H9 (cell line): ENCODE results near the gene ISX. TPM values are rescaled to one million over a fixed set of nuclear protein-coding genes. Genes with fewer than 3 reads are reported as not detected.

Source experiments
- DNase-seq: peaks from one replicate; pipeline ENCODE4 v3.0.0-alpha.2; 2017
- H2AFZ ChIP-seq: one replicate; pipeline ENCODE4 v1.6.1; 2013; ENCODE audit warnings: mild to moderate bottlenecking, low read length, control low read depth, moderate library complexity
- H2AK5ac ChIP-seq: 2 replicates; pipeline ENCODE4 v1.6.1; 2013; ENCODE audit warnings: low read length, control low read depth, mixed read lengths; ENCODE audit not compliant: insufficient read length
- H2BK120ac ChIP-seq: one replicate; pipeline ENCODE4 v1.6.1; 2013; ENCODE audit warnings: low read depth, mild to moderate bottlenecking, low read length, control low read depth, inconsistent platforms; ENCODE audit not compliant: poor library complexity, severe bottlenecking
- H2BK12ac ChIP-seq: 2 replicates; pipeline ENCODE4 v1.6.1; 2013; ENCODE audit warnings: low read length, control low read depth, mixed read lengths, low read depth; ENCODE audit not compliant: insufficient read length
- H2BK15ac ChIP-seq: 2 replicates; pipeline ENCODE4 v1.6.1; 2013; ENCODE audit warnings: low read depth, low read length, control low read depth
- H2BK20ac ChIP-seq: one replicate; pipeline ENCODE4 v1.6.1; 2013; ENCODE audit warnings: low read depth, mild to moderate bottlenecking, low read length, control low read depth, inconsistent platforms; ENCODE audit not compliant: poor library complexity, severe bottlenecking
- H2BK5ac ChIP-seq: 2 replicates; pipeline ENCODE4 v1.6.1; 2013; ENCODE audit warnings: low read length, control low read depth, mixed read lengths; ENCODE audit not compliant: insufficient read length
- H3K14ac ChIP-seq: 2 replicates; pipeline ENCODE4 v1.6.1; 2013; ENCODE audit warnings: low read length, control low read depth; ENCODE audit not compliant: insufficient read depth
- H3K18ac ChIP-seq: 2 replicates; pipeline ENCODE4 v1.6.1; 2013; ENCODE audit warnings: low read depth, mild to moderate bottlenecking, mixed read lengths, low read length, control low read depth; ENCODE audit not compliant: insufficient read length
- H3K23ac ChIP-seq: 2 replicates; pipeline ENCODE4 v1.6.1; 2013; ENCODE audit warnings: low read length, control low read depth, mixed read lengths, low read depth; ENCODE audit not compliant: insufficient read length
- H3K23me2 ChIP-seq: 2 replicates; pipeline ENCODE4 v1.6.1; 2013; ENCODE audit warnings: low read depth, mild to moderate bottlenecking, mixed read lengths, low read length, control low read depth; ENCODE audit not compliant: insufficient read length, poor library complexity, severe bottlenecking
- H3K27ac ChIP-seq: 2 replicates; pipeline ENCODE4 v1.5.1; 2013; ENCODE audit warnings: low read length, control low read depth, mixed read lengths, low read depth; ENCODE audit not compliant: insufficient read length
- H3K27me3 ChIP-seq: 2 replicates; pipeline ENCODE4 v1.6.1; 2013; ENCODE audit warnings: low read length, control low read depth, inconsistent platforms; ENCODE audit not compliant: insufficient read depth
- H3K4ac ChIP-seq: 2 replicates; pipeline ENCODE4 v1.6.1; 2013; ENCODE audit warnings: low read depth, mild to moderate bottlenecking, control low read depth, inconsistent platforms, low read length, moderate library complexity
- H3K4me1 ChIP-seq: 2 replicates; pipeline ENCODE4 v1.6.1; 2013; ENCODE audit warnings: low read length, control low read depth, inconsistent platforms; ENCODE audit not compliant: insufficient read depth
- H3K4me2 ChIP-seq: 2 replicates; pipeline ENCODE4 v1.6.1; 2013; ENCODE audit warnings: low read length, control low read depth, mixed read lengths; ENCODE audit not compliant: insufficient read length, insufficient read depth
- H3K56ac ChIP-seq: 2 replicates; pipeline ENCODE4 v1.6.1; 2013; ENCODE audit warnings: low read depth, mild to moderate bottlenecking, mixed read lengths, low read length, control low read depth; ENCODE audit not compliant: insufficient read length
- H3K79me1 ChIP-seq: 2 replicates; pipeline ENCODE4 v1.6.1; 2013; ENCODE audit warnings: low read depth, mild to moderate bottlenecking, moderate library complexity, low read length, control low read depth, inconsistent platforms; ENCODE audit not compliant: insufficient read depth, poor library complexity, severe bottlenecking
- H3K79me2 ChIP-seq: 2 replicates; pipeline ENCODE4 v1.6.1; 2013; ENCODE audit warnings: low read length, control low read depth, inconsistent platforms; ENCODE audit not compliant: insufficient read depth
- H3K9ac ChIP-seq: 2 replicates; pipeline ENCODE4 v1.6.1; 2013; ENCODE audit warnings: low read length, control low read depth, mixed read lengths; ENCODE audit not compliant: insufficient read length; ENCODE audit errors: extremely low read depth
- H3K9me3 ChIP-seq: one replicate; pipeline ENCODE4 v1.6.1; 2013; ENCODE audit warnings: low read depth, low read length, inconsistent platforms; ENCODE audit not compliant: control insufficient read depth
- H3T11ph ChIP-seq: one replicate; pipeline ENCODE4 v1.6.1; 2013; ENCODE audit warnings: mild to moderate bottlenecking, low read length, control low read depth, inconsistent platforms
- H4K20me1 ChIP-seq: one replicate; pipeline ENCODE4 v1.6.1; 2013; ENCODE audit not compliant: control insufficient read depth, insufficient read length, insufficient read depth
- H4K5ac ChIP-seq: 2 replicates; pipeline ENCODE4 v1.6.1; 2013; ENCODE audit warnings: low read depth, mild to moderate bottlenecking, mixed read lengths, low read length, control low read depth; ENCODE audit not compliant: insufficient read length
- H4K8ac ChIP-seq: replicated peaks from 2 replicates; pipeline ENCODE4 v1.6.1; 2013; ENCODE audit warnings: low read length, control low read depth, mixed read lengths, low read depth; ENCODE audit not compliant: insufficient read length
- H4K91ac ChIP-seq: 2 replicates; pipeline ENCODE4 v1.6.1; 2013; ENCODE audit warnings: low read depth, mild to moderate bottlenecking, moderate library complexity, mixed read lengths, low read length, control low read depth; ENCODE audit not compliant: insufficient read length
- H3K27ac Mint-ChIP-seq, 3 experiments: 2 replicates in 2 of 3; 3 replicates in 1 of 3; pipeline ENCODE4 v1.8.0; 2020 to 2021; ENCODE audit warnings: mixed read lengths in 3 of 3, mild to moderate bottlenecking in 1 of 3, moderate library complexity in 1 of 3
- H3K27me3 Mint-ChIP-seq: 2 replicates; pipeline ENCODE4 v1.8.0; 2021; ENCODE audit warnings: low read depth, mild to moderate bottlenecking, moderate library complexity, mixed read lengths
- H3K36me3 Mint-ChIP-seq, 3 experiments: 2 replicates in 2 of 3; 3 replicates in 1 of 3; pipeline ENCODE4 v1.8.0; 2020 to 2021; ENCODE audit warnings: low read depth in 3 of 3, mixed read lengths in 3 of 3; ENCODE audit not compliant: insufficient read depth in 1 of 3
- H3K4me1 Mint-ChIP-seq, 2 experiments: 2 replicates each; pipeline ENCODE4 v1.8.0; 2020; ENCODE audit warnings: mixed read lengths in 2 of 2
- H3K4me3 Mint-ChIP-seq, 2 experiments: 2 replicates in 1 of 2; 3 replicates in 1 of 2; pipeline ENCODE4 v1.8.0; 2020 to 2021; ENCODE audit warnings: mild to moderate bottlenecking in 2 of 2, mixed read lengths in 2 of 2, moderate library complexity in 1 of 2
- H3K9me3 Mint-ChIP-seq, 2 experiments: 2 replicates in 1 of 2; 3 replicates in 1 of 2; pipeline ENCODE4 v1.8.0; 2020; ENCODE audit warnings: mild to moderate bottlenecking in 2 of 2, mixed read lengths in 2 of 2, moderate library complexity in 1 of 2
- WGBS: extraction: QIAGEN DNeasy Blood & Tissue Kit; methylation state at CpG from one replicate; pipeline ENCODE4 v1.1.7; 2013; ENCODE audit warnings: missing lambda C conversion rate, low lambda C conversion rate, mixed read lengths; ENCODE audit not compliant: insufficient read length; ENCODE audit errors: extremely low coverage; 5-methylcytosine and 5-hydroxymethylcytosine counted together
- total RNA-seq: library from RNA; stranded (reverse); gene quantifications from 2 replicates; pipeline ENCODE4 v1.2.1, GENCODE V29; 2021
- TF ChIP-seq, protein P1 (sequence below): fragments of 200-600 bp; sonication (generic); conservative IDR thresholded peaks from 3 replicates; pipeline ENCODE4 v1.8.0; 2021; ENCODE audit warnings: antibody characterized with exemption, mild to moderate bottlenecking

Gene ISX
- total RNA-seq, 1 experiment from 2014 or later = not detected

DNA sequence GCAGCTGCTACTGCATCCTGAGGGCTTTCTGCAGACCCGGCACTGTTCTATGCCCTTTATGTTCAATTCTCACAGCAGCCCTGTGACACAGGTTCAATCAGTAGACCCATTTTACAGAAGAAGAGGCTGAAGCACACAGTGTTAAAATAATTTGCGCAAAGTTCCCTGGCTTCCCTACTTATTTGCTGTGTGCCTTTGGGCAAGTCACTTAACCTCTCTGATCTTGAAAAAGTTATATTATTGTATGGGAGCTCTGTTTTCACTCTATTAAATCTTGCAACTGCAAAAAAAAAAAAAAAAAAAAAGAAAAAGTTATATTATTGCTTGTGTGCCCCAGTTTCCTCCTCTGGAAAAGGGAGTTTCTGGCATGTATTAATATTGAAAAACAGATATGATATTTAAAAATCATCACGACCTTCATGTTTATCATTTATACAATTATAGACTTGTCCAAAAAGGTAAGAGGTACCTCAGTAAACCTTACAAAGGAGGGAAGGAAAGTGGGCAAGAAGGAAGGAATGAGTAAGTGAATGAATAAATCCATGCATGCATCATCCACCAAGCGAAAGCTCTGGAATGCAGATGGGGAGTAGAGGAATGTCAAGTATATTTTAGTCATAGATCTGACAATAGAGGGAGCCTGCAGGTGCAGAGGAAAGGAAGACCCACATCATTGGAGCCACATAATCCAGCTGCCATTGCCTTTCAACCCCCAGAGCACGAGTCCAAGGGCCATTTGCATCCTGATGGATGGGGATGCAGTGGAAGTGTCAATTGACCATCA, 21.2 kb upstream of the ISX start:
- H3K4me1 Mint-ChIP-seq = peaks cover 16 to 17% of the 10 kb centered on the region in 2 experiments
- no peak overlapping the region for H2BK5ac ChIP-seq
- TF ChIP-seq, protein P1, sequence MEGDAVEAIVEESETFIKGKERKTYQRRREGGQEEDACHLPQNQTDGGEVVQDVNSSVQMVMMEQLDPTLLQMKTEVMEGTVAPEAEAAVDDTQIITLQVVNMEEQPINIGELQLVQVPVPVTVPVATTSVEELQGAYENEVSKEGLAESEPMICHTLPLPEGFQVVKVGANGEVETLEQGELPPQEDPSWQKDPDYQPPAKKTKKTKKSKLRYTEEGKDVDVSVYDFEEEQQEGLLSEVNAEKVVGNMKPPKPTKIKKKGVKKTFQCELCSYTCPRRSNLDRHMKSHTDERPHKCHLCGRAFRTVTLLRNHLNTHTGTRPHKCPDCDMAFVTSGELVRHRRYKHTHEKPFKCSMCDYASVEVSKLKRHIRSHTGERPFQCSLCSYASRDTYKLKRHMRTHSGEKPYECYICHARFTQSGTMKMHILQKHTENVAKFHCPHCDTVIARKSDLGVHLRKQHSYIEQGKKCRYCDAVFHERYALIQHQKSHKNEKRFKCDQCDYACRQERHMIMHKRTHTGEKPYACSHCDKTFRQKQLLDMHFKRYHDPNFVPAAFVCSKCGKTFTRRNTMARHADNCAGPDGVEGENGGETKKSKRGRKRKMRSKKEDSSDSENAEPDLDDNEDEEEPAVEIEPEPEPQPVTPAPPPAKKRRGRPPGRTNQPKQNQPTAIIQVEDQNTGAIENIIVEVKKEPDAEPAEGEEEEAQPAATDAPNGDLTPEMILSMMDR = no peak
- H3K23ac ChIP-seq = no peak overlapping the region
- H3K9me3 ChIP-seq = no peaks in the 10 kb centered on the region
- H4K8ac ChIP-seq = no peak overlapping the region
- no peak overlapping the region for H2BK15ac ChIP-seq
- H3K14ac ChIP-seq = no peak overlapping the region
- H3K23me2 ChIP-seq = no peaks in the 10 kb centered on the region
- no CpG with 5 or more reads among the region's 5 CpGs for WGBS
- no peak overlapping the region for H2AK5ac ChIP-seq
- no peaks in the 10 kb centered on the region for H3K79me2 ChIP-seq
- no peak overlapping the region for H3T11ph ChIP-seq
- H2BK12ac ChIP-seq = no peak overlapping the region
- peaks cover 4% of the 10 kb centered on the region for H3K27me3 Mint-ChIP-seq
- no peak overlapping the region for H2AFZ ChIP-seq
- H2BK120ac ChIP-seq = no peak overlapping the region
- H3K27me3 ChIP-seq = no peaks in the 10 kb centered on the region
- no peak for DNase-seq
- H3K4me2 ChIP-seq = no peak overlapping the region
- no peak overlapping the region for H4K91ac ChIP-seq
- H3K9me3 Mint-ChIP-seq = peaks cover 7 to 12% of the 10 kb centered on the region in 2 experiments
- no peak overlapping the region for H3K56ac ChIP-seq
- H3K4ac ChIP-seq = no peak overlapping the region
- H3K4me3 Mint-ChIP-seq = no peak overlapping the region; a peak in 1 of 5 replicates
- H2BK20ac ChIP-seq = no peak overlapping the region
- H3K4me1 ChIP-seq = 0 out of 2 replicates have a peak, but pooled peaks cover 7% of the 10 kb centered on the region
- no peak overlapping the region for H3K18ac ChIP-seq
- H3K27ac ChIP-seq = no peak overlapping the region
- no peak overlapping the region for H3K9ac ChIP-seq
- H4K5ac ChIP-seq = no peak overlapping the region
- H4K20me1 ChIP-seq = no peaks in the 10 kb centered on the region
- no peaks in the 10 kb centered on the region for H3K79me1 ChIP-seq
- H3K27ac Mint-ChIP-seq = no peak overlapping the region
- peaks cover 0 to 11% (median 6%) of the 10 kb centered on the region in 3 experiments; a peak in 5 of 7 replicates for H3K36me3 Mint-ChIP-seq
